ENCODE measurements around the gene PYGM.

DNA sequence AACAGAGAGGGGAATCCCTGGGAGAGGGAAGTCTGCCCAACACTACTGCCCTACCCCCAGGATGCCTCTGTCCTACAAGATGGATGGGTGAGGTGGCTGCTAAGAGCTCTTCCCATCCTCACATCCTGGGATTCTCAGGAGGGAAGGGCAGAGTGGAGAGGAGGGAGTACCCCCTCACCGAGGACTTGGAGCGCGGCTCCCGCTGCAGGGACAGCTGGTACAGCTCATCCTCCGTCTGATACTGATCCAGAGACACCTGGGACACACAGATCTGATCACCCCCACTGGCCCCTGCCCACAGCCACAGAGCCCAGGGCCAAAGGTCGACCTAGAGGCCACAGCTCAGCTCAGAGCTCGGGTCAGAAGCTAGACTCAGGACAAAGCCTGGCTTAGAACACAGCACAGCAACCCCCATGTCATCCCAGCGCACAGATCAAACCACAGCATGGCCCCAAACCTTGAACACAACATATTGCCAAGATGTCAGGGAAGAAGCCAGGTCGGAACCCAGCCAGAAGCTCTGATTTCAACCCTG lies 24.0 kb downstream of the PYGM start:
- no peak for TF ChIP-seq EZH2 (IDR thresholded peaks at IDR 0.05; ENCODE audit: low read depth)
- TF ChIP-seq, protein P1, sequence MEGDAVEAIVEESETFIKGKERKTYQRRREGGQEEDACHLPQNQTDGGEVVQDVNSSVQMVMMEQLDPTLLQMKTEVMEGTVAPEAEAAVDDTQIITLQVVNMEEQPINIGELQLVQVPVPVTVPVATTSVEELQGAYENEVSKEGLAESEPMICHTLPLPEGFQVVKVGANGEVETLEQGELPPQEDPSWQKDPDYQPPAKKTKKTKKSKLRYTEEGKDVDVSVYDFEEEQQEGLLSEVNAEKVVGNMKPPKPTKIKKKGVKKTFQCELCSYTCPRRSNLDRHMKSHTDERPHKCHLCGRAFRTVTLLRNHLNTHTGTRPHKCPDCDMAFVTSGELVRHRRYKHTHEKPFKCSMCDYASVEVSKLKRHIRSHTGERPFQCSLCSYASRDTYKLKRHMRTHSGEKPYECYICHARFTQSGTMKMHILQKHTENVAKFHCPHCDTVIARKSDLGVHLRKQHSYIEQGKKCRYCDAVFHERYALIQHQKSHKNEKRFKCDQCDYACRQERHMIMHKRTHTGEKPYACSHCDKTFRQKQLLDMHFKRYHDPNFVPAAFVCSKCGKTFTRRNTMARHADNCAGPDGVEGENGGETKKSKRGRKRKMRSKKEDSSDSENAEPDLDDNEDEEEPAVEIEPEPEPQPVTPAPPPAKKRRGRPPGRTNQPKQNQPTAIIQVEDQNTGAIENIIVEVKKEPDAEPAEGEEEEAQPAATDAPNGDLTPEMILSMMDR (conservative IDR thresholded peaks at IDR 0.05): no peak
